ENCODE data around the gene CNGB1. TPM values are rescaled to one million over a fixed set of nuclear protein-coding genes. Genes with fewer than 3 reads are reported as not detected.

The CNGB1 gene
- total and polyA plus RNA-seq, 2 of the 13 experiments (the other 11 are each of a cell fraction or from before 2014, with no cell fraction given) = 0.02 to 0.15 TPM

DNA sequence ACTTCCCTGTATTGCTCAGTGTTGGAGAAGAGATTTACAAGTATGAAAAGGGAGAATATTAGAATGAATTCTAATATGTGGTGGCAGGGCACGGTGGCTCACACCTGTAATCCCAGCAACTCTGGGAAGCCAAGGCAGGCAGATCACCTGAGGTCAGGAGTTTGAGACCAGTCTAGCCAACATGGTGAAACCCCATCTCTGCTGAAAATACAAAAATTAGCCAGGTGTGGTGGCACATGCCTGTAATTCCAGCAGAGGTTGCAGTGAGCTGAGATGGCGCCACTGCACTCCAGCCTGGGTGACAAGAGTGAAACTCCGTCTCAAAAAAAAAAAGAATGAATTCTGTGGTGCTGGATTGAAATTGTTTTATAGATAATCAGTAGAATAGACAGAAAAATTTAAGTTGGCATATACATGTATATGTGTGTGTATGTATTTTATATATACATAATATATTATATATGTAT lies 75.8 kb downstream of the CNGB1 start (continued):
- TF ChIP-seq CTCF (CRISPR knock-in tag; IDR thresholded peaks at IDR 0.05) (peak; percentile 26; the same call in 1 of the 2 replicates), ZFX (CRISPR knock-in tag; IDR thresholded peaks at IDR 0.05; ENCODE audit: low read depth) (0 out of 2 replicates have a peak, but pooled peaks have one; percentile 18), ZNF761 (CRISPR knock-in tag; conservative IDR thresholded peaks at IDR 0.05) (0 out of 2 replicates have a peak, but pooled peaks have one; percentile 31), ZNF580 (CRISPR knock-in tag; IDR thresholded peaks at IDR 0.05; ENCODE audit: borderline replicate concordance, low read depth) (0 out of 2 replicates have a peak, but pooled peaks have one; percentile 6), SMC3 (IDR thresholded peaks at IDR 0.05; ENCODE audit: low read length) (0 out of 2 replicates have a peak, but pooled peaks have one; percentile 1), THAP11 (CRISPR knock-in tag; IDR thresholded peaks at IDR 0.05) (peak; percentile 21; the same call in 1 of the 2 replicates), ZNF501 (CRISPR knock-in tag; IDR thresholded peaks at IDR 0.05) (peak; percentile 11; the same call in 1 of the 2 replicates), ZNF878 (CRISPR knock-in tag; IDR thresholded peaks at IDR 0.05) (peak; percentile 35; the same call in 1 of the 2 replicates), PHF21A (CRISPR knock-in tag; IDR thresholded peaks at IDR 0.05) (peak; percentile 27; the same call in 1 of the 2 replicates), SAP130 (CRISPR knock-in tag; IDR thresholded peaks at IDR 0.05; ENCODE audit: low read depth) (peak; percentile 13), KLF15 (CRISPR knock-in tag; IDR thresholded peaks at IDR 0.05; ENCODE audit: borderline replicate concordance) (0 out of 2 replicates have a peak, but pooled peaks have one; percentile 6), ZNF460 (CRISPR knock-in tag; IDR thresholded peaks at IDR 0.05; ENCODE audit: borderline replicate concordance) (peak; percentile 59; the same call in 1 of the 2 replicates), PHF5A (CRISPR knock-in tag; IDR thresholded peaks at IDR 0.05; ENCODE audit: low read depth, unreplicated experiment) (peak; percentile 19), ZBTB38 (CRISPR knock-in tag; IDR thresholded peaks at IDR 0.05) (0 out of 2 replicates have a peak, but pooled peaks have one; percentile 38), KAT7 (CRISPR knock-in tag; IDR thresholded peaks at IDR 0.05; ENCODE audit: borderline replicate concordance) (peak; percentile 34; the same call in 1 of the 2 replicates), ZNF605 (CRISPR knock-in tag; IDR thresholded peaks at IDR 0.05) (peak; percentile 10; the same call in 1 of the 2 replicates), ZNF296 (CRISPR knock-in tag; conservative IDR thresholded peaks at IDR 0.05) (0 out of 2 replicates have a peak, but pooled peaks have one; percentile 18), BRCA1 (CRISPR knock-in tag; IDR thresholded peaks at IDR 0.05) (peak; percentile 4; the same call in 1 of the 2 replicates)
- TF ChIP-seq, protein P1, sequence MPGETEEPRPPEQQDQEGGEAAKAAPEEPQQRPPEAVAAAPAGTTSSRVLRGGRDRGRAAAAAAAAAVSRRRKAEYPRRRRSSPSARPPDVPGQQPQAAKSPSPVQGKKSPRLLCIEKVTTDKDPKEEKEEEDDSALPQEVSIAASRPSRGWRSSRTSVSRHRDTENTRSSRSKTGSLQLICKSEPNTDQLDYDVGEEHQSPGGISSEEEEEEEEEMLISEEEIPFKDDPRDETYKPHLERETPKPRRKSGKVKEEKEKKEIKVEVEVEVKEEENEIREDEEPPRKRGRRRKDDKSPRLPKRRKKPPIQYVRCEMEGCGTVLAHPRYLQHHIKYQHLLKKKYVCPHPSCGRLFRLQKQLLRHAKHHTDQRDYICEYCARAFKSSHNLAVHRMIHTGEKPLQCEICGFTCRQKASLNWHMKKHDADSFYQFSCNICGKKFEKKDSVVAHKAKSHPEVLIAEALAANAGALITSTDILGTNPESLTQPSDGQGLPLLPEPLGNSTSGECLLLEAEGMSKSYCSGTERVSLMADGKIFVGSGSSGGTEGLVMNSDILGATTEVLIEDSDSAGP (CRISPR knock-in tag; IDR thresholded peaks at IDR 0.05; ENCODE audit: borderline replicate concordance) = 0 out of 2 replicates have a peak, but pooled peaks have one; percentile 2
- TF ChIP-seq, protein P2, sequence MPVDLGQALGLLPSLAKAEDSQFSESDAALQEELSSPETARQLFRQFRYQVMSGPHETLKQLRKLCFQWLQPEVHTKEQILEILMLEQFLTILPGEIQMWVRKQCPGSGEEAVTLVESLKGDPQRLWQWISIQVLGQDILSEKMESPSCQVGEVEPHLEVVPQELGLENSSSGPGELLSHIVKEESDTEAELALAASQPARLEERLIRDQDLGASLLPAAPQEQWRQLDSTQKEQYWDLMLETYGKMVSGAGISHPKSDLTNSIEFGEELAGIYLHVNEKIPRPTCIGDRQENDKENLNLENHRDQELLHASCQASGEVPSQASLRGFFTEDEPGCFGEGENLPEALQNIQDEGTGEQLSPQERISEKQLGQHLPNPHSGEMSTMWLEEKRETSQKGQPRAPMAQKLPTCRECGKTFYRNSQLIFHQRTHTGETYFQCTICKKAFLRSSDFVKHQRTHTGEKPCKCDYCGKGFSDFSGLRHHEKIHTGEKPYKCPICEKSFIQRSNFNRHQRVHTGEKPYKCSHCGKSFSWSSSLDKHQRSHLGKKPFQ (CRISPR knock-in tag; IDR thresholded peaks at IDR 0.05; ENCODE audit: insufficient replicate concordance) = peak; percentile 1
- TF ChIP-seq, protein P3, sequence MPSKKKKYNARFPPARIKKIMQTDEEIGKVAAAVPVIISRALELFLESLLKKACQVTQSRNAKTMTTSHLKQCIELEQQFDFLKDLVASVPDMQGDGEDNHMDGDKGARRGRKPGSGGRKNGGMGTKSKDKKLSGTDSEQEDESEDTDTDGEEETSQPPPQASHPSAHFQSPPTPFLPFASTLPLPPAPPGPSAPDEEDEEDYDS (CRISPR knock-in tag; IDR thresholded peaks at IDR 0.05) = peak; percentile 1; the same call in 1 of the 2 replicates
- TF ChIP-seq, protein P4, sequence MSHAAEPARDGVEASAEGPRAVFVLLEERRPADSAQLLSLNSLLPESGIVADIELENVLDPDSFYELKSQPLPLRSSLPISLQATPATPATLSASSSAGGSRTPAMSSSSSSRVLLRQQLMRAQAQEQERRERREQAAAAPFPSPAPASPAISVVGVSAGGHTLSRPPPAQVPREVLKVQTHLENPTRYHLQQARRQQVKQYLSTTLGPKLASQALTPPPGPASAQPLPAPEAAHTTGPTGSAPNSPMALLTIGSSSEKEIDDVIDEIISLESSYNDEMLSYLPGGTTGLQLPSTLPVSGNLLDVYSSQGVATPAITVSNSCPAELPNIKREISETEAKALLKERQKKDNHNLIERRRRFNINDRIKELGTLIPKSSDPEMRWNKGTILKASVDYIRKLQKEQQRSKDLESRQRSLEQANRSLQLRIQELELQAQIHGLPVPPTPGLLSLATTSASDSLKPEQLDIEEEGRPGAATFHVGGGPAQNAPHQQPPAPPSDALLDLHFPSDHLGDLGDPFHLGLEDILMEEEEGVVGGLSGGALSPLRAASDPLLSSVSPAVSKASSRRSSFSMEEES (CRISPR knock-in tag; IDR thresholded peaks at IDR 0.05) = peak; percentile 9; the same call in 1 of the 2 replicates

Measured in HepG2 (cell line).